Lower leg skin (tissue), 3 donors: ENCODE data around the gene ORAI3.

Experiments
- CTCF ChIP-seq, 3 donors: fragments of 450-650 bp; IDR thresholded peaks; one replicate each; pipeline ENCODE4 v1.5.1; 2016; ENCODE audit warnings: antibody characterized with exemption in 3 of 3, mild to moderate bottlenecking in 3 of 3, moderate library complexity in 2 of 3
- POLR2A ChIP-seq, 2 donors: fragments of 450-650 bp; IDR thresholded peaks; one replicate each; pipeline ENCODE4 v1.6.1; 2016 to 2017; ENCODE audit warnings: antibody characterized with exemption in 2 of 2, mild to moderate bottlenecking in 1 of 2, moderate library complexity in 1 of 2

GRCh38 chr16:30954993-30955392 lies 6.1 kb downstream of the ORAI3 start:
- TF ChIP-seq CTCF (IDR thresholded peaks at IDR 0.05) (no peak), POLR2A (IDR thresholded peaks at IDR 0.05) (no peak)
